HEK293T (cell line): ENCODE results near the gene SMAD3.

ENCODE experiments used
- BHLHE40 ChIP-seq: fragments of 450-650 bp; IDR thresholded peaks from 2 replicates; pipeline ENCODE4 v1.6.1; 2016; ENCODE audit warnings: mild to moderate bottlenecking, moderate library complexity, borderline replicate concordance
- CTBP1 ChIP-seq: fragments of 450-650 bp; IDR thresholded peaks from 2 replicates; pipeline ENCODE4 v1.6.1; 2016; ENCODE audit warnings: borderline replicate concordance
- FOXA1 ChIP-seq: fragments of 450-650 bp; IDR thresholded peaks from 2 replicates; pipeline ENCODE4 v1.6.1; 2016; ENCODE audit warnings: mild to moderate bottlenecking
- FOXK2 ChIP-seq: fragments of 450-650 bp; IDR thresholded peaks from 2 replicates; pipeline ENCODE4 v1.6.1; 2016; ENCODE audit warnings: mild to moderate bottlenecking
- FOXM1 ChIP-seq: fragments of 450-650 bp; IDR thresholded peaks from 2 replicates; pipeline ENCODE4 v1.6.1; 2017; ENCODE audit warnings: mild to moderate bottlenecking, borderline replicate concordance
- HDGF ChIP-seq: fragments of 450-650 bp; IDR thresholded peaks from 2 replicates; pipeline ENCODE4 v1.6.1; 2017; ENCODE audit warnings: antibody characterized with exemption, borderline replicate concordance
- L3MBTL2 ChIP-seq: fragments of 450-650 bp; conservative IDR thresholded peaks from 2 replicates; pipeline ENCODE4 v1.6.1; 2016; ENCODE audit warnings: mild to moderate bottlenecking
- NFRKB ChIP-seq: fragments of 450-650 bp; IDR thresholded peaks from 2 replicates; pipeline ENCODE4 v1.6.1; 2016; ENCODE audit warnings: mild to moderate bottlenecking, moderate library complexity
- SP1 ChIP-seq: fragments of 450-650 bp; IDR thresholded peaks from 2 replicates; pipeline ENCODE4 v1.6.1; 2017
- SUZ12 ChIP-seq: fragments of 450-650 bp; IDR thresholded peaks from 2 replicates; pipeline ENCODE4 v1.6.1; 2016; ENCODE audit warnings: mild to moderate bottlenecking
- TARDBP ChIP-seq: fragments of 450-650 bp; IDR thresholded peaks from 2 replicates; pipeline ENCODE4 v1.6.1; 2016

GRCh38 chr15:67127965-67128364, 62.6 kb downstream of the SMAD3 start:
- TF ChIP-seq BHLHE40 (no peak), FOXA1 (no peak), SUZ12 (no peak), L3MBTL2 (no peak), FOXM1 (no peak), FOXK2 (no peak), NFRKB (no peak), TARDBP (no peak), SP1 (no peak), HDGF (no peak), CTBP1 (no peak)
